Measurements from ENCODE around the gene SH3PXD2A.

The SH3PXD2A gene

GRCh38 chr10:103724074-103724473 lies 131.3 kb downstream of the SH3PXD2A start:
- DNase-seq (ENCODE audit: low read depth in 3 of 3): no peak

DNA sequence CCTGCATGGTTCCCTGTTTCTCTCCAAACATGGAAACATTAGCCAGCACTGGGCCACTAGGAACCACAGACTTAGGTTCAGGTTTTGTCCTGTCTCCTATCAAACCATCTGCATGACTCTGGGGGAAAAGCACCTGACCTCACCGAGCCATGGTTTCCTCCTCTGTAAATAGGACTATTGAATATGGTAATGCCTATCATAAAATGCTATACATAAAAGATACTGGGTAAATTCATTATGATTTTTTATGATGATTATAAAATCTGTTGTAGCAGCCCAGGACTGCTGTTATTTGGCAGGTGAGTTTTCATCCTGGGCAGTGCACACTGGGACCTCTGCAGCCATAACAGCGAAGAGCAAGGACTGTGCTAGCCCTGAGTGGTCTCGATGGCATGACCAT lies 131.8 kb downstream of the SH3PXD2A start:
- DNase-seq (ENCODE audit: low read depth in 3 of 3): no peak

GRCh38 chr10:103722632-103723031 lies 132.7 kb downstream of the SH3PXD2A start:
- DNase-seq (ENCODE audit: low read depth in 3 of 3): no peak

- no peak for DNase-seq (ENCODE audit: low read depth in 3 of 3)
Observed at GRCh38 chr10:103720964-103721335, 134.4 kb downstream of the SH3PXD2A start.

- no peak for DNase-seq (ENCODE audit: low read depth in 3 of 3)
Observed at GRCh38 chr10:103720328-103720963, 134.9 kb downstream of the SH3PXD2A start.

- no peak for DNase-seq (ENCODE audit: low read depth in 3 of 3)
Observed at GRCh38 chr10:103719036-103719435, 136.3 kb downstream of the SH3PXD2A start.

GRCh38 chr10:103718247-103718620 lies 137.1 kb downstream of the SH3PXD2A start:
- no peak for DNase-seq (ENCODE audit: low read depth in 3 of 3)

- DNase-seq (ENCODE audit: low read depth in 3 of 3): no peak
Observed at GRCh38 chr10:103717341-103718246, 137.8 kb downstream of the SH3PXD2A start.

DNA sequence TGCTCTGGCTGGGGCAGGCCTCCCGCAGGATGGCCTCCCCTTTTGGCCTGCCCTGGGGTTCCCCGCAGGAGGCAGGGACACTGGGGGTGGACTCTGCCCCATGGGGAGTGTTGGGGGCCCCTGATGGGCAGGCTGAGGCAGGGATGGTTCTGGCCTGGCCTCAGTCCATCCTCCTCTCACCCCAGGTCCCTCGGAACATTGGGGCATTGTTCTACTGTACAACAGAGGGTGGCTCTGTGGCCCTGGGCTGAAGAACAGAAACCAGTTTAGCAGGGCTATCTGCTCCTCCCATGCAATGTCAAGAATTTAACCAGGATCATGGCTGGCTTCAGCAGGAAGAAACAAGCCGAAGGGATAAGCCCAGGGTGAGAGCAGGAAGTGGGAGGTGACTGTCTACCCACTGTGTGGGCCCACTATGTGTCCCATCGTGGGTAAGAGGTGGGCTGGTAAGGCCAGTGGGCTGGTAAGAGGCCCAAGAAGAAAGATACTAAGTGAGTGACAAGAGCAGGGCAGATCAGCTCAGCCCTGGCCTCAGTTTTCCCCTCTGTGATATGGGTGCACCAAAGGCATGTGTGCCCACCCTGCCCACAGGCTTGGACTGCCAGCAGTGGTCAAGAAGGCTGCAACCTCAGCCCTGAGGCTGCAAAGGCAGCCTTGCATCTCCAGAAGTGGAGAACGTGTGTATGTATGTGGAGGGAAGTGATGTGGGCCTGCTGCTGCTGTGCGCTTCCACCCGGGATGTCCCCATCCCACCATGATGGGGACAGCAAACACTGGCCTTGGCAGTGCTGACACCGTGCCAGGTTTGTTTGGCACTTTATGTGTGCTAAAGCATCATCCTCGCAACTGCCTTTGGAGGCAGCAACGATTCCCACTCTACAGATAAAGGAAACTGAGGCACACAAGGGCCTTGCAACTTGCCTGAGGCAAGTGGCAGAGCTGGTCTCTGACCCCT lies 138.9 kb downstream of the SH3PXD2A start:
- DNase-seq (ENCODE audit: low read depth in 3 of 3): no peak

DNA sequence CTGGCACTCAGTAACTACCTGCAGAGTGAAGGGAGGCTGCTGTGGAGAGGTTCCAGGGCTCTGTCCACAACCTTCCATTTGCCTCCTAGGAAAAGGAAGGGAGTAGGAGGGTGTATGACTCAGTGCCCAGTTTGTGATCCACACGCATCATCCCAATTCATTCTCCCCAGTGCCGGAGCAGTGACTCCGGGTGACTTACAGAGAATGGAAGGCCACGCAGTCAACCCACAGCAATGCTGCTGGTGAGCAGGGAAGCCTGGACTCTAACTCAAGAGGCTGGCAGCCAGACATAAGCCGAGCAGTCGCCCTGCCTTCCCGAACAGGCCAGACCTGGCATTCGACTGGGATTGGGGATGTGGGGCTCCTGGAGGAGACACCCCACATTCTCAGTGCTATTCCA lies 139.9 kb downstream of the SH3PXD2A start:
- DNase-seq (ENCODE audit: low read depth in 3 of 3): no peak

DNA sequence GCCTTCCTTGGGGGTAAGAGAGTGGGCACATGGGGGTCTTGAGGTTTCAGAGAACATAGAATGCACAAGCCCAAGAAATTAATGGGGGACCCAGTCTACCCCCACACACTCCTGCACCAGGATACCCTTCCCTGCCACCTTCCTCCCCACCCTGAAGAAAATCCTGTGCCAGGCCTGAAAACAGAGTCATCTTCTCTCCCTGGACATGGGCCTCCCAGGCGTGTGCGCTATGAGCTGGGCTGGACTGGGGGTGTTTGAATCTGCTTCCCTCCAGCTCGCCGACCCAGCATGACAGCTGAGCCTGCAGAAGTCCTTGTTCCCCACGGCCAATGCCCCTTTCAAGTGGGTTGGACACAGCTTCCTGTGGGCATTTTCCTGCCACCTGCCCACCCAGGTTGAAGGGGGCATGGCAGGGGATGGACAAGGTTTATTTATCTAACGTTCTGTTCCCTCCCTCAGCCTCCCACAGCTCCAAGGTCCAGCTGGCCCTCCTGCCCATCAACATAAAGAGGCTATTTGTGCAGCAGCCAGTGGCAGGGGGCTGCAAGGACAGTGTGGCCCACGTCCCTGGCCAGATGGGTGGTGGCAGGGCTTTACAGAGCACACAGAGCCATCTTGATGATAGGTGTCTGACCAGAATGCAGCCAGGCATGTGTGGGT lies 141.0 kb downstream of the SH3PXD2A start:
- no peak for DNase-seq (ENCODE audit: low read depth in 3 of 3)

GRCh38 chr10:103713676-103714075 lies 141.7 kb downstream of the SH3PXD2A start:
- DNase-seq (ENCODE audit: low read depth in 3 of 3): no peak

DNA sequence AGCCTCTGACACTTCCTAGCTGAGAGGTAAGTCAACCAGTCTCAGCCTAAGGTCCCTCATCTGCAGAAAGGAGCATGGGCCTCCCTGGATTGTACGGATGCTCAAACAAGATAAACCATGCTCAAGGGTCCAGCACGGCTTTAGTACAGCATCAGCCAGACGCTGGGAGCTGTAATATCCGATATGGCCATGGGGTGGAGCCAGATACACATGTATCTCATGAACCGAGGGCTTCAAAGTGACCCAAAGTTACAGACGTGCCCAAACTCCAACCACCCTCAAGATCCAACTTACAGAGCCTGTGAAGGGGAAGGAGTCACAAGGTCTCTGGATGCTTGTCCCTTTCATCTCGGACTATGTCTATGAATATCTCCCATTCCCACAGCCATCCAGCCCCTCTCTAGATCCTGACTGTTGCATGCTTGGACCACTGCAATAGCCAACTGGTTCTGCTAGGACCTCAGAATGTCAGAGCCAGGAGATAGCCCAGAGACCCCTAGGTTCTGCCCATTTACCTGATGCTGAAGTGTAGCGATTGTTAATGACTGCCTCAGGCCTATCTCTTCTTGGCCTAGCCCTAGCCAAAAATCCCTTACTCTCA lies 142.4 kb downstream of the SH3PXD2A start:
- peak; percentile 65 to 73 (median 67) for DNase-seq (ENCODE audit: low read depth in 3 of 3)

- no peak for DNase-seq (ENCODE audit: low read depth in 3 of 3)
Observed at GRCh38 chr10:103712146-103712545, 143.2 kb downstream of the SH3PXD2A start.

DNA sequence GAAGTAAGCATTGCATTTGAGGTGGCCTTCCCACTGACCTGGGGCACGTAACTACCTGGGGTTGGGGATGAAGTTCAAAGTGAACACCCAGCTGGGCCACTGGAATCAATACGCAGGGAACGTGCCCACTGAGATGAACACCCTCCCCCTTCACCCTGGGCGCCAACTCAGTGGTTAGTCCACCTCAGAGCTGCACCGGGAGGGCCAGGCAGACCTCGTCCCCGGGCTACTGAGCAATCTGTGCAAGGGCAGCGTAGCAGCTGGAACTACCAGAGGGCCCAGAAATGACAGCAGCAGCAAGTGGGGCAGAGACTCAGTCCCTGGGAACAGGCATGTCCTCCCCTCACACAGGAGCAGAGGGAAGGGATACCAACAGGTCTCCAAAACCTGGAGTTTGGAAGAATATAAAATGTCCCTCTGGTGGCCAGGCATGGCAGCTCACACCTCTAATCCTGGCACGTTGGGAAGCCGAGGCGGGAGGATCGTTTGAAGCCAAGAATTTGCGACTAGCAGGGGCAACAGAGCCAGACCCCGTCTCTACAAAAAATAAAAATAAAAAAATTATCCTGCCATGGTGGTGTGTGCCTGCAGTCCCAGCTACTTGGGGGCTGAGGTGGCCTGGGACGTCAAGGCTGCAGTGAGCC lies 143.9 kb downstream of the SH3PXD2A start:
- no peak for DNase-seq (ENCODE audit: low read depth in 3 of 3)

DNA sequence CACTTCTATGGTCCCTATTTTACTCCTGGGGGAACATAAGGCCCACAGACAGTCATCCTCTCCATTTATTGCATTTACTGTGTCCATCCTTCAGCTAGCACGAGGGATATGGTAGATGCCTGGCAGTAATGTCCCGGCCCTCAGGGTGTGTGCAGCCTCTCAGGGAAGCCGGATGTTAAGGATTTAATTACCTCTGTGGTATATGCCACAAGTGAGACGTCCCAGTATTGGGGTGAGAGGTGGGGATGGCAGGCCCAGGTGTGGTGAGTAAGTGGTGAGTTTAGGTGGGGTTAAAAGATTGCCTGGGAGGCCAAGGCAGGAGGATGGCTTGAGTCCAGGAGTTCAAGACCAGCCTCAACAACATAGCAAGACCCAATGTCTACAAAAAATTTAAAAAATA lies 144.9 kb downstream of the SH3PXD2A start:
- DNase-seq (ENCODE audit: low read depth in 3 of 3): no peak

DNA sequence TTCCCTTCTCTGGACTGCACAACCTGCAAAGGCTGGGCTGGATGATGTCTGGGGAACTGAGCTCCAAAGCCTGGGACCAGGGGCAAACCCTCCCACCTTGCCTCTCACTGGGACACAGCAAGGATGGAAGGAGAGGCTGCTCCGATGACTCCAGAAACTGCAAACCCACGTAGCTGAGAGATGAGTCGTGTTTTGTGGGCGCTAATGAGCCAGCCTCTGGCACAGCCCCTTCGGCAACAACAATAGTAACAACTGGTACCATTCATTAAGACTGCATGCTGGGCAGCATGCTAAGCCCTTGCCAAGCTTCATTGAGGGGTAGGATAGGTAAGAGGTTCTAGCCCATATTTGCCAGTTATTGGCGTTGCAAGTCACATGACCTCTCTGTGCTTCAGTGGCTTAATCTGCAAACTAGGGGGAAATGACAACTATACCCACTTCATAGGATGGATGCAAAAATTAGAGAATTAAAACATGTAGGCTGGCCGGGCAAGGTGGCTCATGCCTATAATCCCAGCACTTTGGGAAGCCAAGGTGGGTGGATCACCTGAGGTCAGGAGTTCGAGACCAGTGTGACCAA lies 145.9 kb downstream of the SH3PXD2A start:
- no peak for DNase-seq (ENCODE audit: low read depth in 3 of 3)

GRCh38 chr10:103708627-103709288 lies 146.6 kb downstream of the SH3PXD2A start:
- DNase-seq (ENCODE audit: low read depth in 3 of 3): no peak

DNA sequence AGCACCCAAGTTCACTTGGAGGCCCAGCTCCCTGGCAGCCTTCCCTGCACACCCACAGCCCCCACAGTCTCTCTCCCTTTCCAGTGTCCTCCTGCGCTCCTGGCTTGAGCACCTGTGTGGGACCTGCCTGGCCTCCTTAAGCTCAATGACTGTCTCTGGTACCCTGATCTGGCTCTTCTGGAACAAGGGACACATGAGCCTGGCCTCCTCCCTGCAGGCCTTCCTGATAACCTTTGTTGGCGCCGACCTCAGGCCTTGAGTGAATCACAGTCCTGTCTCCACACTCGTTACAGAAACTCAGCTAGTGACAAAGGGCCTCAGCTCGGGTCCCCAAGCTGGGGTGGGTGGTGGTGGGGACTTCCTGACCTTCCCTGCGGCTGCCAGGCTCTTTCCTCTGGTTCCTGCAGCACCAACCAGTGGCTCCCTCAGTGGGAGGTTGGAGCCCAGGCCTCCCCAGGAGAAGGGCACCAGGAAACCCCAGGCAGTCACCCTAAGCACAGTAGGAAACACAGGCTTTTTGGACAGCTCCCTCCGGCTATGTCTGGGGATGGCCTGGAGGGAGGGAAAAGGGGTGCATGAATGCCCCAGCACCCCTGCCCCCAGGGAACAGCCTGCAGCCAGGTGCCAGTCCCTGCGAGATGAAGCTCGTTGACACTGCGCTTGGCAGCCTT lies 147.3 kb downstream of the SH3PXD2A start:
- DNase-seq (ENCODE audit: low read depth in 3 of 3): no peak

Data from stimulated activated CD4-positive, alpha-beta T cell treated with anti-CD3 and anti-CD28 coated beads, TNF-alpha, amount 100 ng/mL, for 4 hours (primary cell).